NCI-H1436 (cell line): ENCODE measurements around the gene ZNF273.
"Not testable (repeated sequence)": the region's sequence is repeated elsewhere in the genome, so short reads cannot be mapped to it uniquely, and the experiment has no call there.

Source experiments
- DNase-seq: peaks from one replicate; lab custom pipeline; 2025; lab: John Stamatoyannopoulos, UW

ZNF273 gene

GRCh38 chr7:64888901-64889685 is 14.0 kb upstream of the ZNF273 start:
- no peak for DNase-seq

- no peak for DNase-seq
These were observed 13.3 kb upstream of the ZNF273 start for GRCh38 chr7:64889686-64890162.

DNA sequence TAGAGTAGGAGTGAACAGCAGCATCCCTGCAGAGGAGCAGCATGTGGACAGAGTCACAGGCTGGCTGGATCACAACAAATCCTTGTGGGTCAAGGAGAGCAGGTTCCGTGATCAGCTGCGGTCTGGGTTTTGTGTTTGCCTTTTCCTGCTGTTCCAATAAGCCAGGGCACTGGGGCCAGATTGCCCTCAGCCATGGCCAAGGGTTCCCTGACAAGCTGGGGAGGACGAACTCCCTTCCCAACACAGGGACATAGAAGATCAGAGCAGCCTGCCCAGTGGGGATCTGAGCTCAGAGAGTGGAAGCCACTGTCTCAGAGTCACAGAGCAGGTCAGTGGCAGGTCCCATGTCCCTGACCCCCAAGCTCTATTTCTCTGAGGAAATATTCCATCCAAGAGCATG is 12.8 kb upstream of the ZNF273 start:
- DNase-seq, result not testable (repeated sequence)

- DNase-seq, result no peak
These were observed 12.2 kb upstream of the ZNF273 start for GRCh38 chr7:64890761-64891362.

- DNase-seq, result not testable (repeated sequence)
These were observed 11.6 kb upstream of the ZNF273 start for GRCh38 chr7:64891363-64892081.

- DNase-seq, result no peak
These were observed 11.0 kb upstream of the ZNF273 start for GRCh38 chr7:64892116-64892515.

DNA sequence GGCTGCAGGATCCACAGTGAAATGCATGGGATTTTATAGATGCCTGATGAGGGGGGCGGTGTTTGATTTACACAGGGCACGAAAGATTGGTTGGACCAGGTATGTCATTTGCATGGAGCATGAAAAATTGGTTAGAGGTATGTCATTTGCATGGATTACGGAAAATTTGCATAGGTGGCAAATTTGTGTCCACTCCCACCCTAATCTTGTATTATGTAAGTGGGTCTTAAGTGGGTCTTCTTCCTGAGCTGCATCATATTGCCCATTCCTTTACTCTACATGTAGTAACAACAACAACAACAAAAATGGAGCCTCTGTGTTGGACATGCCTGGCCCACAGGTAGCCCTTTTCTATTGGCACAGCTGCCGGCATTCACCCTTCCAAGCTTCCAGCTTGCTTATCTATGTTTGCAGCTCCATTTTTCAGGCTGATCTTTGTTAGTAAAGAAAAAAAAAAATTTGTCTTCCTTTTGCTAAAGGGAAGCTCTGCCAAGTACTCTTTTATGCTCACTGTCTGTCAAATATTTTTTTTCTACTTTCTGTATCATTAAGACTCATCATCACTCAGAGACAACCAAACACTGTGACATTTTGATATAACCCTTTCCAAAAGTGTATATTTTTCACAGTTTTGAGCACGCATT is 10.3 kb upstream of the ZNF273 start:
- no peak for DNase-seq

GRCh38 chr7:64893401-64893800 is 9.7 kb upstream of the ZNF273 start:
- DNase-seq, result no peak

DNA sequence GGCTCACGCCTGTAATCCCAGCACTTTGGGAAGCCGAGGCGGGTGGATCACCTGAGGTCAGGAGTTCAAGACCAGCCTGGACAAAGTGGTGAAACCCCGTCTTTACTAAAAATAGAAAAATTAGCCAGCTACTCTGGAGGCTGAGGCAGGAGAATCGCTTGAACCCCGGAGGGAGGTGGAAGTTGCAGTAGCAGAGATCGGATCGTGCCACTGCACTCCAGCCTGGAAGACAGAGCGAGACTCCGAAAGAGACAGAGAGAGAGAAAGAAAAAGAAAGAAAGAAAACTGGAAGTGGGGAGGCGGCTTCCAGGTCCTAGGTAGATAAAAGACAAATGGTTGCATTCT is 640 bp upstream of the ZNF273 start:
- DNase-seq, result not testable (repeated sequence)

DNA sequence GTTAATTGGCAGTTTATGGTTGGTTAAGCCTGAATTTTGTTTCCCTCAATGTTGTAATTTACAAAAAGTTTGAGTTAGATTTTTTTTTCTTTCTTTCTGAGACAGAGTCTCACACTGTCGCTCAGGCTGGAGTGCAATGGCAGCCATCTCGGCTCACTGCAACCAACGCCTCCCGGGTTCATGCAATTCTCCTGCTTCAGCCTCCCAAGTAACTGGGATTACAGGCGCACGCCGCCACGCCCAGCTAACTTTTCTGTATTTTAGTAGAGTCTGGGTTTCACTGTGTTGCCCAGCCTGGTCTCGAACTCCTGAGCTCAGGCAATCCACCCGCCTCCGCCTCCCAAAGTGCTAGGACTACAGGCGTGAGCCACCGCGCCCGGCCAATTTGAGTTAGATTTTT is 935 bp downstream of the ZNF273 start:
- DNase-seq, result no peak

DNA sequence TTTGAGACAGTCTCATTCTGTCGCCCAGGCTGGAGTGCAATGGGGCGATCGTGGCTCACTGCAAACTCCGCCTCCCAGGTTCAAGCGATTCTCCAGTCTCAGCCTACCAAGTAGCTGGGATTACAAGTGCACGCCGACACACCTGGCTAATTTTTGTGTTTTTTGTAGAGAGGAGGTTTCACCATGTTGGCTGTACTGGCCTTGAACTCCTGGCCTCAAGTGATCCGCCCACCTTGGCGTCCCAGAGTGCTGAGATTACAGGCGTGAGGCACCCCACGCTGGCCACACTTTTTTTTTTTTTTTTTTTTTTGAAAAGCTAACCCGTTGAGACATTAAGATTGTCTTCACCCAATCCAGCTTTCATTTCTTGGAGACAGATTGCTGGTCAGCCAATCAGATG is 2.1 kb downstream of the ZNF273 start:
- DNase-seq, result no peak

GRCh38 chr7:64905547-64905946 is 2.5 kb downstream of the ZNF273 start:
- DNase-seq, result no peak

GRCh38 chr7:64907641-64908326 is 4.7 kb downstream of the ZNF273 start:
- DNase-seq, result no peak

DNA sequence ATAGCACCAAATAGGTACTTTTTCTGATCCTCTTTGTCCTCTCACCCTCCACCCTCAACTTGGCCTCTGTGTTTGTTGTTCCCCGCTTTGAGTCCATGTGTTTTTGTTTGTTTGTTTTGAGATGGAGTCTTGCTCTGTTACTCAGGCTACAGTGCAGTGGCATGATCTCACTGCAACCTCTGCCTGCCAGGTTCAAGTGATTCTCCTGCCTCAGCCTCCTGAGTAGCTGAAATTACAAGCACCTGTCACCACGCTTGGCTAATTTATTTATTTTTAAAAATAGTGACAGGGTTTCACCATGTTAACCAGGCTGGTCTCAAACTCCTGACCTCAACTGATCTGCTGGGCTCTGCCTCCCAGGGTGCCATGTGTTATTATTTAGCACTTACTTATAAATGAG is 5.3 kb downstream of the ZNF273 start:
- no peak for DNase-seq

GRCh38 chr7:64914557-64914956 is 11.5 kb downstream of the ZNF273 start:
- DNase-seq, result no peak

DNA sequence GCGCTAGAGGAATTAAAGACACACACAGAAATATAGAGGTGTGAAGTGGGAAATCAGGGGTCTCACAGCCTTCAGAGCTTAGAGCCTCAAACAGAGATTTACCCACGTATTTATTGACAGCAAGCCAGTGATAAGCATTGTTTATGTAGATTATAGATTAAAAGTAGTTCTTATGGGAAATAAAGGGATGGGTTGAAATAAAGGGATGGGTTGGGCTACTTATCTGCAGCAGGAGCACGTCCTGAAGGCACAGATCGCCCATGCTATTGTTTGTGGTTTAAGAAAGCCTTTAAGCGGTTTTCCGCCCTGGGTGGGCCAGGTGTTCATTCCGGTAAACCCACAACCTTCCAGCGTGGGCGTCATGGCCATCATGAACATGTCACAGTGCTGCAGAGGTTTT is 12.2 kb downstream of the ZNF273 start:
- DNase-seq, result not testable (repeated sequence)

DNA sequence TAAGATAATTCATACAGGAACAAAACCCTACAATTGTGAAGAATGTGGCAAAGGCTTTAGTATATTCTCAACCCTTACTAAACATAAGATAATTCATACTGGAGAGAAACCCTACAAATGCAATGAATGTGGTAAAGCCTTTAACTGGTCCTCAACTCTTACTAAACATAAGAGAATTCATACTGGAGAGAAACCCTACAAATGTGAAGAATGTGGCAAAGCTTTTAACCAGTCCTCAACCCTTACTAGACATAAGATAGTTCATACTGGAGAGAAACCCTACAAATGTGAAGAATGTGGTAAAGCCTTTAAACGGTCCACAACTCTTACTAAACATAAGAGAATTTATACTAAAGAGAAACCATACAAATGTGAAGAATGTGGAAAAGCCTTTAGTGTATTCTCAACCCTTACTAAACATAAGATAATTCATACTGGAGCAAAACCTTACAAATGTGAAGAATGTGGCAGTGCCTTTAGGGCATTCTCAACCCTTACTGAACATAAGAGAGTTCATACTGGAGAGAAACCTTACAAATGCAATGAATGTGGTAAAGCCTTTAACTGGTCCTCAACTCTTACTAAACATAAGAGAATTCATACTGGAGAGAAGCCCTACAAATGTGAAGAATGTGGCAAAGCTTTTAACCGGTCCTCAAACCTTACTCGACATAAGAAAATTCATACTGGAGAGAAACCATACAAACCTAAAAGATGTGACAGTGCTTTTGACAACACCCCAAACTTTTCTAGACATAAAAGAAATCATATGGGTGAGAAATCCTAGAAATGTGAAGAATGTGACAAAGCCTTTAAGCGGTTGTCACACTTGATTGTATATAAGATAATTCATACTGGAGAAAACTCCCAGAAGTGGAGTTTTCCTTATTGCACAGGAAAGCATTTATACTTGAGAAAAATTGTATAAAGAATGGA is 25.4 kb downstream of the ZNF273 start:
- not testable (repeated sequence) for DNase-seq

- DNase-seq, result no peak
These were observed 31.4 kb downstream of the ZNF273 start for GRCh38 chr7:64934478-64934877.

DNA sequence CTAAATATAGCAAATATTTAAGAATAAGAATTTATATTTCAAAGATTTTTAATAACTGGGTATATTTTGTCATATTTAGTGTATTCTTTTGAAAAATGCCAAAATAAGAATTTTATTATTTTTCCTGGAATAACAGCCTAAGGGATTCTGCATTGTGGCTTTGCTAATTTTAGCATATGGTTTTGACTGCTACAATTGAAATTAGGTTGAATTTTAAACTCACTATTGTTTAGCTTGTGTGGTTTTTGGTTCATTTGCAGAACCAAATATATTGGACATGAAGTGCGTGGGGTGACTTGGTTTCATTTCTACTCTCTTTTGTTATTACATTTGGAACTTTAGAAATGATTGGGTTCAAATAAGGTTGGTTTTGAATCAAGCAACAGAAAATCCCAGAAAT is 35.5 kb downstream of the ZNF273 start:
- no peak for DNase-seq

GRCh38 chr7:64940021-64940420 is 36.9 kb downstream of the ZNF273 start:
- not testable (repeated sequence) for DNase-seq
